DOHH2 (cell line): ENCODE results near the gene FBXO42.

Source experiments
- CTCF ChIP-seq: fragments of 200-600 bp; sonication (generic); IDR thresholded peaks from one replicate; pipeline ENCODE4 v1.5.1; 2014; ENCODE audit warnings: antibody characterized with exemption, mild to moderate bottlenecking, low read depth, low read length; ENCODE audit not compliant: poor library complexity, severe bottlenecking
- EZH2phosphoT487 ChIP-seq: fragments of 200-600 bp; sonication (generic); IDR thresholded peaks from 2 replicates; pipeline ENCODE4 v1.6.1; 2017; ENCODE audit warnings: borderline replicate concordance, mild to moderate bottlenecking, antibody characterized with exemption, low read length, moderate library complexity, mixed read lengths

GRCh38 chr1:16307222-16307621, 45.1 kb downstream of the FBXO42 start:
- TF ChIP-seq CTCF (no peak), EZH2phosphoT487 (no peak)
